CD14-positive monocyte (primary cell): ENCODE data around the gene NNMT. TPM values are rescaled to one million over a fixed set of nuclear protein-coding genes. Genes with fewer than 3 reads are reported as not detected.

Source experiments
- DNase-seq, 3 donors: peaks; one replicate each; pipeline ENCODE4 v3.0.0-alpha.2; 2011 to 2022
- H2AFZ ChIP-seq: 2 replicates; pipeline ENCODE4 v1.6.0; 2012; ENCODE audit warnings: mild to moderate bottlenecking, low read depth, low read length, inconsistent platforms; ENCODE audit not compliant: insufficient read depth, poor library complexity, severe bottlenecking
- H3K27ac ChIP-seq, 2 donors: 1 replicate in 1 of 2; 2 replicates in 1 of 2; pipeline ENCODE4 v1.5.1; 2012 to 2013; ENCODE audit warnings: low read length in 2 of 2, control low read depth in 1 of 2, inconsistent platforms in 1 of 2, low read depth in 1 of 2, mild to moderate bottlenecking in 1 of 2
- H3K27me3 ChIP-seq, 2 donors: one replicate each; pipeline versions ENCODE4 v1.6.0 to v1.6.1; 2011 to 2013; ENCODE audit warnings: low read length in 2 of 2; ENCODE audit not compliant: control insufficient read depth in 2 of 2, insufficient read depth in 2 of 2
- H3K36me3 ChIP-seq, 2 donors: replicated peaks in 1 of 2; 1 replicate in 1 of 2; 2 replicates in 1 of 2; pipeline versions ENCODE4 v1.5.1 to v1.6.1; 2012 to 2013; ENCODE audit warnings: low read length in 2 of 2, control low read depth in 1 of 2, inconsistent platforms in 1 of 2, mild to moderate bottlenecking in 1 of 2; ENCODE audit not compliant: insufficient read depth in 2 of 2, control insufficient read depth in 1 of 2
- H3K4me1 ChIP-seq, 2 donors: 1 replicate in 1 of 2; 2 replicates in 1 of 2; pipeline versions ENCODE4 v1.5.1 to v1.6.1; 2012 to 2013; ENCODE audit warnings: low read length in 2 of 2, control low read depth in 1 of 2, inconsistent platforms in 1 of 2, mild to moderate bottlenecking in 1 of 2, moderate library complexity in 1 of 2; ENCODE audit not compliant: insufficient read depth in 2 of 2, control insufficient read depth in 1 of 2
- H3K4me2 ChIP-seq: replicated peaks from 2 replicates; pipeline ENCODE3; 2012; ENCODE audit warnings: low read length, moderate library complexity, mild to moderate bottlenecking; ENCODE audit not compliant: poor library complexity, severe bottlenecking; ENCODE audit errors: extremely low read depth
- H3K4me3 ChIP-seq, 3 experiments: fragments of 200-600 bp in 1 of 3; sonication (generic) in 1 of 3; replicated peaks in 1 of 3; 1 replicate in 2 of 3; 2 replicates in 1 of 3; pipeline ENCODE4 v1.5.1; 2011 to 2013; ENCODE audit warnings: low read length in 3 of 3, mild to moderate bottlenecking in 3 of 3, control low read depth in 2 of 3, low read depth in 2 of 3, inconsistent platforms in 1 of 3, moderate library complexity in 1 of 3
- H3K79me2 ChIP-seq: 2 replicates; pipeline ENCODE4 v1.6.0; 2012; ENCODE audit warnings: mild to moderate bottlenecking, control low read depth, inconsistent platforms, low read length, moderate library complexity; ENCODE audit not compliant: insufficient read depth
- H3K9ac ChIP-seq: 2 replicates; pipeline ENCODE4 v1.6.0; 2017; ENCODE audit warnings: low read length, mild to moderate bottlenecking; ENCODE audit not compliant: insufficient read depth, poor library complexity, severe bottlenecking
- H3K9me3 ChIP-seq, 2 donors: replicated peaks in 1 of 2; 1 replicate in 1 of 2; 2 replicates in 1 of 2; pipeline versions ENCODE4 v1.5.1 to v1.6.1; 2012 to 2013; ENCODE audit warnings: low read length in 2 of 2, control low read depth in 1 of 2; ENCODE audit not compliant: control insufficient read depth in 1 of 2, insufficient read depth in 1 of 2
- H4K20me1 ChIP-seq: 2 replicates; pipeline ENCODE4 v1.6.0; 2012; ENCODE audit warnings: mild to moderate bottlenecking, low read length, control low read depth, moderate library complexity; ENCODE audit not compliant: insufficient read depth
- H3K27ac Mint-ChIP-seq, 7 donors: one replicate each; pipeline ENCODE4 v1.8.0; 2020; ENCODE audit warnings: mild to moderate bottlenecking in 7 of 7, mixed read lengths in 7 of 7, moderate library complexity in 6 of 7, inconsistent platforms in 2 of 7
- H3K27me3 Mint-ChIP-seq, 3 donors: one replicate each; pipeline ENCODE4 v1.8.0; 2021 to 2022; ENCODE audit warnings: low read depth in 3 of 3, mild to moderate bottlenecking in 3 of 3, mixed read lengths in 3 of 3, moderate library complexity in 3 of 3, inconsistent platforms in 1 of 3
- H3K36me3 Mint-ChIP-seq, 2 donors: one replicate each; pipeline ENCODE4 v1.8.0; 2020; ENCODE audit warnings: mixed read lengths in 2 of 2, inconsistent platforms in 1 of 2, mild to moderate bottlenecking in 1 of 2
- H3K4me1 Mint-ChIP-seq: one replicate; pipeline ENCODE4 v1.8.0; 2020; ENCODE audit warnings: mild to moderate bottlenecking, mixed read lengths
- H3K4me3 Mint-ChIP-seq, 2 donors: one replicate each; pipeline ENCODE4 v1.8.0; 2020; ENCODE audit warnings: mild to moderate bottlenecking in 2 of 2, mixed read lengths in 2 of 2, moderate library complexity in 1 of 2
- H3K9me3 Mint-ChIP-seq, 7 donors: one replicate each; pipeline ENCODE4 v1.8.0; 2020 to 2022; ENCODE audit warnings: mixed read lengths in 7 of 7, mild to moderate bottlenecking in 6 of 7, moderate library complexity in 6 of 7, inconsistent platforms in 2 of 7
- WGBS: methylation state at CpG from one replicate; pipeline ENCODE4 v1.1.5; 2013; ENCODE audit warnings: missing lambda C conversion rate; ENCODE audit not compliant: insufficient coverage; 5-methylcytosine and 5-hydroxymethylcytosine counted together
- intact Hi-C, 2 donors: fragments of 100-400 bp; cut with micrococcal nuclease; formaldehyde crosslinking; loops; one replicate each; pipeline versions ENCODE4 v1.15.0 to v1.15.1; 2023
- polyA plus RNA-seq, 3 donors: library from polyadenylated mRNA; depleted of rRNA in 1 of 3; unstranded in 2 of 3; stranded (reverse) in 1 of 3; fragments of 300-500 nt in 2 of 3; fragments of >200 nt in 1 of 3; fragmentation: Illumina TruSeq in 2 of 3; gene quantifications; 1 replicate in 2 of 3; 2 replicates in 1 of 3; pipeline ENCODE4 v1.2.3, GENCODE V29; 2012 to 2021
- TF ChIP-seq, protein P1 (sequence below): fragments of 200-600 bp; IDR thresholded peaks from one replicate; pipeline ENCODE4 v1.8.0; 2022; ENCODE audit warnings: antibody characterized with exemption, mild to moderate bottlenecking

Gene NNMT
- polyA plus RNA-seq, 3 donors, result not detected

DNA sequence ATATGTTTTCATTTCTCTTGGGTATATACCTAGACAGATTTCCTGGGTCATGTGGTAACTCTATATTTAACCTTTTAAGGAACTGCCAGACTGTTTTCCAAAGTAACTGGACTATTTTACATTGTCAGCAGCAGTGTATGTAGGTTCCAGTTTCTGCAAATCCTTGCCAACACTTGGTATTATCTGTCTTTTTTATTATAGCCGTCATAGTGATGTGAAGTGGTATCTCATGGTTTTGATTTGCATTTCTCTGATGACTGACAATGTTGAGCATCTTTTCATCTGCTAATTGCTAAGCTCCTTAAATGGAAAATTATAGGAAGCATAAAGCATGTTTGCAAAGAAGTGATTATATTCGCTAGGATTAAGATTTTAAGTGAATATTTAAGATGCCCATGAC lies 13.9 kb downstream of the NNMT start:
- Mint-ChIP-seq H3K27me3 (peaks cover 6 to 13% (median 7%) of the 10 kb centered on the region in 3 donors), H3K36me3 (no peaks in the 10 kb centered on the region), H3K27ac (no peak overlapping the region), H3K4me1 (peaks cover 27% of the 10 kb centered on the region), H3K9me3 (peaks cover 0 to 2% (median 0%) of the 10 kb centered on the region in 7 donors), H3K4me3 (no peak overlapping the region)
- Histone ChIP-seq H3K4me2 (no peak overlapping the region), H3K4me1 (peaks cover 8 to 9% of the 10 kb centered on the region in 2 donors), H3K27me3 (peaks cover 0 to 3% of the 10 kb centered on the region in 2 donors), H3K4me3 (no peak overlapping the region), H3K27ac (no peak overlapping the region), H2AFZ (no peak overlapping the region), H4K20me1 (no peaks in the 10 kb centered on the region), H3K9me3 (no peaks in the 10 kb centered on the region), H3K79me2 (no peaks in the 10 kb centered on the region), H3K36me3 (no peaks in the 10 kb centered on the region), H3K9ac (no peak overlapping the region)
- no peak for DNase-seq
- intact Hi-C loops, result no loop called here
- TF ChIP-seq, protein P1, sequence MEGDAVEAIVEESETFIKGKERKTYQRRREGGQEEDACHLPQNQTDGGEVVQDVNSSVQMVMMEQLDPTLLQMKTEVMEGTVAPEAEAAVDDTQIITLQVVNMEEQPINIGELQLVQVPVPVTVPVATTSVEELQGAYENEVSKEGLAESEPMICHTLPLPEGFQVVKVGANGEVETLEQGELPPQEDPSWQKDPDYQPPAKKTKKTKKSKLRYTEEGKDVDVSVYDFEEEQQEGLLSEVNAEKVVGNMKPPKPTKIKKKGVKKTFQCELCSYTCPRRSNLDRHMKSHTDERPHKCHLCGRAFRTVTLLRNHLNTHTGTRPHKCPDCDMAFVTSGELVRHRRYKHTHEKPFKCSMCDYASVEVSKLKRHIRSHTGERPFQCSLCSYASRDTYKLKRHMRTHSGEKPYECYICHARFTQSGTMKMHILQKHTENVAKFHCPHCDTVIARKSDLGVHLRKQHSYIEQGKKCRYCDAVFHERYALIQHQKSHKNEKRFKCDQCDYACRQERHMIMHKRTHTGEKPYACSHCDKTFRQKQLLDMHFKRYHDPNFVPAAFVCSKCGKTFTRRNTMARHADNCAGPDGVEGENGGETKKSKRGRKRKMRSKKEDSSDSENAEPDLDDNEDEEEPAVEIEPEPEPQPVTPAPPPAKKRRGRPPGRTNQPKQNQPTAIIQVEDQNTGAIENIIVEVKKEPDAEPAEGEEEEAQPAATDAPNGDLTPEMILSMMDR, result no peak
- no CpG with 5 or more reads among the region's 2 CpGs for WGBS

DNA sequence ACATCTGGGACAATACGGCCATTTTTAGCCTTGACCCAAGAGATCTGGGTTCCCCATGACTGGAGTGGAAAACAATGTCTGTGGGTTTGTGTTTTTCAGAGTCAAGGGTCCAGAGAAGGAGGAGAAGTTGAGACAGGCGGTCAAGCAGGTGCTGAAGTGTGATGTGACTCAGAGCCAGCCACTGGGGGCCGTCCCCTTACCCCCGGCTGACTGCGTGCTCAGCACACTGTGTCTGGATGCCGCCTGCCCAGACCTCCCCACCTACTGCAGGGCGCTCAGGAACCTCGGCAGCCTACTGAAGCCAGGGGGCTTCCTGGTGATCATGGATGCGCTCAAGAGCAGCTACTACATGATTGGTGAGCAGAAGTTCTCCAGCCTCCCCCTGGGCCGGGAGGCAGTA lies 15.7 kb downstream of the NNMT start:
- Histone ChIP-seq H3K36me3 (no peaks in the 10 kb centered on the region), H4K20me1 (no peaks in the 10 kb centered on the region), H3K4me3 (no peak overlapping the region), H3K27me3 (peaks cover 3% of the 10 kb centered on the region in 2 donors), H3K4me1 (peaks cover 8 to 9% of the 10 kb centered on the region in 2 donors), H3K4me2 (no peak overlapping the region), H3K9me3 (no peaks in the 10 kb centered on the region), H3K9ac (no peak overlapping the region), H3K27ac (no peak overlapping the region), H2AFZ (no peak overlapping the region), H3K79me2 (no peaks in the 10 kb centered on the region)
- DNase-seq, result no peak
- Mint-ChIP-seq H3K27ac (peak overlapping the region in 1 of 7 donors; percentile 46), H3K36me3 (no peaks in the 10 kb centered on the region), H3K4me1 (peaks cover 34% of the 10 kb centered on the region), H3K27me3 (peaks cover 6 to 19% (median 7%) of the 10 kb centered on the region in 3 donors), H3K4me3 (no peak overlapping the region), H3K9me3 (peaks cover 0 to 2% (median 0%) of the 10 kb centered on the region in 7 donors)
- intact Hi-C loops, result no loop called here
- 91% methylated on average over 3 of the region's 10 CpGs for WGBS
- TF ChIP-seq, protein P1, result no peak
